22Rv1 (cell line): Measurements from ENCODE around the gene ARHGAP27.

Experiments
- H3K27ac ChIP-seq: fragments of 450-650 bp; 2 replicates; pipeline ENCODE4 v1.5.1; 2017
- CTCF ChIP-seq: fragments of 450-650 bp; IDR thresholded peaks from 2 replicates; pipeline ENCODE4 v1.5.1; 2017; ENCODE audit warnings: mild to moderate bottlenecking
- ZFX ChIP-seq: fragments of 450-650 bp; IDR thresholded peaks from 2 replicates; pipeline ENCODE4 v1.6.1; 2017; ENCODE audit warnings: antibody characterized with exemption, borderline replicate concordance

The ARHGAP27 gene

GRCh38 chr17:45408611-45409421, 23.9 kb downstream of the ARHGAP27 start:
- H3K27ac ChIP-seq = no peak overlapping the region
- TF ChIP-seq CTCF = no peak
- TF ChIP-seq ZFX = no peak

- H3K27ac ChIP-seq = no peak overlapping the region
- TF ChIP-seq ZFX (no peak), CTCF (no peak)
Measured at GRCh38 chr17:45406107-45406506, 26.6 kb downstream of the ARHGAP27 start.

- H3K27ac ChIP-seq = no peak overlapping the region
- TF ChIP-seq CTCF = no peak
Measured at GRCh38 chr17:45405250-45406086, 27.2 kb downstream of the ARHGAP27 start.

- no peak overlapping the region for H3K27ac ChIP-seq
- TF ChIP-seq CTCF = no peak
- no peak for TF ChIP-seq ZFX
Measured at GRCh38 chr17:45404870-45405249, 27.8 kb downstream of the ARHGAP27 start.

- H3K27ac ChIP-seq = no peak overlapping the region
- no peak for TF ChIP-seq CTCF
- TF ChIP-seq ZFX = no peak
Measured at GRCh38 chr17:45403906-45404490, 28.7 kb downstream of the ARHGAP27 start.

- TF ChIP-seq ZFX (no peak), CTCF (no peak)
Measured at GRCh38 chr17:45402916-45403315, 29.8 kb downstream of the ARHGAP27 start.

More at GRCh38 chr17:45402916-45403315, 29.8 kb downstream of the ARHGAP27 start:
- no peak overlapping the region for H3K27ac ChIP-seq
